H9 (cell line): ENCODE measurements around the gene PCDHGA2. TPM values are rescaled to one million over a fixed set of nuclear protein-coding genes. Genes with fewer than 3 reads are reported as not detected.

ENCODE experiments used
- DNase-seq: peaks from one replicate; pipeline ENCODE4 v3.0.0-alpha.2; 2017
- H2AFZ ChIP-seq: one replicate; pipeline ENCODE4 v1.6.1; 2013; ENCODE audit warnings: mild to moderate bottlenecking, low read length, control low read depth, moderate library complexity
- H2AK5ac ChIP-seq: 2 replicates; pipeline ENCODE4 v1.6.1; 2013; ENCODE audit warnings: low read length, control low read depth, mixed read lengths; ENCODE audit not compliant: insufficient read length
- H2BK120ac ChIP-seq: one replicate; pipeline ENCODE4 v1.6.1; 2013; ENCODE audit warnings: low read depth, mild to moderate bottlenecking, low read length, control low read depth, inconsistent platforms; ENCODE audit not compliant: poor library complexity, severe bottlenecking
- H2BK12ac ChIP-seq: 2 replicates; pipeline ENCODE4 v1.6.1; 2013; ENCODE audit warnings: low read length, control low read depth, mixed read lengths, low read depth; ENCODE audit not compliant: insufficient read length
- H2BK15ac ChIP-seq: 2 replicates; pipeline ENCODE4 v1.6.1; 2013; ENCODE audit warnings: low read depth, low read length, control low read depth
- H2BK20ac ChIP-seq: one replicate; pipeline ENCODE4 v1.6.1; 2013; ENCODE audit warnings: low read depth, mild to moderate bottlenecking, low read length, control low read depth, inconsistent platforms; ENCODE audit not compliant: poor library complexity, severe bottlenecking
- H2BK5ac ChIP-seq: 2 replicates; pipeline ENCODE4 v1.6.1; 2013; ENCODE audit warnings: low read length, control low read depth, mixed read lengths; ENCODE audit not compliant: insufficient read length
- H3K14ac ChIP-seq: 2 replicates; pipeline ENCODE4 v1.6.1; 2013; ENCODE audit warnings: low read length, control low read depth; ENCODE audit not compliant: insufficient read depth
- H3K18ac ChIP-seq: 2 replicates; pipeline ENCODE4 v1.6.1; 2013; ENCODE audit warnings: low read depth, mild to moderate bottlenecking, mixed read lengths, low read length, control low read depth; ENCODE audit not compliant: insufficient read length
- H3K23ac ChIP-seq: 2 replicates; pipeline ENCODE4 v1.6.1; 2013; ENCODE audit warnings: low read length, control low read depth, mixed read lengths, low read depth; ENCODE audit not compliant: insufficient read length
- H3K23me2 ChIP-seq: 2 replicates; pipeline ENCODE4 v1.6.1; 2013; ENCODE audit warnings: low read depth, mild to moderate bottlenecking, mixed read lengths, low read length, control low read depth; ENCODE audit not compliant: insufficient read length, poor library complexity, severe bottlenecking
- H3K27ac ChIP-seq: 2 replicates; pipeline ENCODE4 v1.5.1; 2013; ENCODE audit warnings: low read length, control low read depth, mixed read lengths, low read depth; ENCODE audit not compliant: insufficient read length
- H3K27me3 ChIP-seq: 2 replicates; pipeline ENCODE4 v1.6.1; 2013; ENCODE audit warnings: low read length, control low read depth, inconsistent platforms; ENCODE audit not compliant: insufficient read depth
- H3K4ac ChIP-seq: 2 replicates; pipeline ENCODE4 v1.6.1; 2013; ENCODE audit warnings: low read depth, mild to moderate bottlenecking, control low read depth, inconsistent platforms, low read length, moderate library complexity
- H3K4me1 ChIP-seq: 2 replicates; pipeline ENCODE4 v1.6.1; 2013; ENCODE audit warnings: low read length, control low read depth, inconsistent platforms; ENCODE audit not compliant: insufficient read depth
- H3K4me2 ChIP-seq: 2 replicates; pipeline ENCODE4 v1.6.1; 2013; ENCODE audit warnings: low read length, control low read depth, mixed read lengths; ENCODE audit not compliant: insufficient read length, insufficient read depth
- H3K56ac ChIP-seq: 2 replicates; pipeline ENCODE4 v1.6.1; 2013; ENCODE audit warnings: low read depth, mild to moderate bottlenecking, mixed read lengths, low read length, control low read depth; ENCODE audit not compliant: insufficient read length
- H3K79me1 ChIP-seq: 2 replicates; pipeline ENCODE4 v1.6.1; 2013; ENCODE audit warnings: low read depth, mild to moderate bottlenecking, moderate library complexity, low read length, control low read depth, inconsistent platforms; ENCODE audit not compliant: insufficient read depth, poor library complexity, severe bottlenecking
- H3K79me2 ChIP-seq: 2 replicates; pipeline ENCODE4 v1.6.1; 2013; ENCODE audit warnings: low read length, control low read depth, inconsistent platforms; ENCODE audit not compliant: insufficient read depth
- H3K9ac ChIP-seq: 2 replicates; pipeline ENCODE4 v1.6.1; 2013; ENCODE audit warnings: low read length, control low read depth, mixed read lengths; ENCODE audit not compliant: insufficient read length; ENCODE audit errors: extremely low read depth
- H3K9me3 ChIP-seq: one replicate; pipeline ENCODE4 v1.6.1; 2013; ENCODE audit warnings: low read depth, low read length, inconsistent platforms; ENCODE audit not compliant: control insufficient read depth
- H3T11ph ChIP-seq: one replicate; pipeline ENCODE4 v1.6.1; 2013; ENCODE audit warnings: mild to moderate bottlenecking, low read length, control low read depth, inconsistent platforms
- H4K20me1 ChIP-seq: one replicate; pipeline ENCODE4 v1.6.1; 2013; ENCODE audit not compliant: control insufficient read depth, insufficient read length, insufficient read depth
- H4K5ac ChIP-seq: 2 replicates; pipeline ENCODE4 v1.6.1; 2013; ENCODE audit warnings: low read depth, mild to moderate bottlenecking, mixed read lengths, low read length, control low read depth; ENCODE audit not compliant: insufficient read length
- H4K8ac ChIP-seq: replicated peaks from 2 replicates; pipeline ENCODE4 v1.6.1; 2013; ENCODE audit warnings: low read length, control low read depth, mixed read lengths, low read depth; ENCODE audit not compliant: insufficient read length
- H4K91ac ChIP-seq: 2 replicates; pipeline ENCODE4 v1.6.1; 2013; ENCODE audit warnings: low read depth, mild to moderate bottlenecking, moderate library complexity, mixed read lengths, low read length, control low read depth; ENCODE audit not compliant: insufficient read length
- H3K27ac Mint-ChIP-seq, 3 experiments: 2 replicates in 2 of 3; 3 replicates in 1 of 3; pipeline ENCODE4 v1.8.0; 2020 to 2021; ENCODE audit warnings: mixed read lengths in 3 of 3, mild to moderate bottlenecking in 1 of 3, moderate library complexity in 1 of 3
- H3K27me3 Mint-ChIP-seq: 2 replicates; pipeline ENCODE4 v1.8.0; 2021; ENCODE audit warnings: low read depth, mild to moderate bottlenecking, moderate library complexity, mixed read lengths
- H3K36me3 Mint-ChIP-seq, 3 experiments: 2 replicates in 2 of 3; 3 replicates in 1 of 3; pipeline ENCODE4 v1.8.0; 2020 to 2021; ENCODE audit warnings: low read depth in 3 of 3, mixed read lengths in 3 of 3; ENCODE audit not compliant: insufficient read depth in 1 of 3
- H3K4me1 Mint-ChIP-seq, 2 experiments: 2 replicates each; pipeline ENCODE4 v1.8.0; 2020; ENCODE audit warnings: mixed read lengths in 2 of 2
- H3K4me3 Mint-ChIP-seq, 2 experiments: 2 replicates in 1 of 2; 3 replicates in 1 of 2; pipeline ENCODE4 v1.8.0; 2020 to 2021; ENCODE audit warnings: mild to moderate bottlenecking in 2 of 2, mixed read lengths in 2 of 2, moderate library complexity in 1 of 2
- H3K9me3 Mint-ChIP-seq, 2 experiments: 2 replicates in 1 of 2; 3 replicates in 1 of 2; pipeline ENCODE4 v1.8.0; 2020; ENCODE audit warnings: mild to moderate bottlenecking in 2 of 2, mixed read lengths in 2 of 2, moderate library complexity in 1 of 2
- WGBS: extraction: QIAGEN DNeasy Blood & Tissue Kit; methylation state at CpG from one replicate; pipeline ENCODE4 v1.1.7; 2013; ENCODE audit warnings: missing lambda C conversion rate, low lambda C conversion rate, mixed read lengths; ENCODE audit not compliant: insufficient read length; ENCODE audit errors: extremely low coverage; 5-methylcytosine and 5-hydroxymethylcytosine counted together
- total RNA-seq: library from RNA; stranded (reverse); gene quantifications from 2 replicates; pipeline ENCODE4 v1.2.1, GENCODE V29; 2021
- TF ChIP-seq, protein P1 (sequence below): fragments of 200-600 bp; sonication (generic); conservative IDR thresholded peaks from 3 replicates; pipeline ENCODE4 v1.8.0; 2021; ENCODE audit warnings: antibody characterized with exemption, mild to moderate bottlenecking

The PCDHGA2 gene
- total RNA-seq, 1 experiment from 2014 or later, result 0.90 TPM

DNA sequence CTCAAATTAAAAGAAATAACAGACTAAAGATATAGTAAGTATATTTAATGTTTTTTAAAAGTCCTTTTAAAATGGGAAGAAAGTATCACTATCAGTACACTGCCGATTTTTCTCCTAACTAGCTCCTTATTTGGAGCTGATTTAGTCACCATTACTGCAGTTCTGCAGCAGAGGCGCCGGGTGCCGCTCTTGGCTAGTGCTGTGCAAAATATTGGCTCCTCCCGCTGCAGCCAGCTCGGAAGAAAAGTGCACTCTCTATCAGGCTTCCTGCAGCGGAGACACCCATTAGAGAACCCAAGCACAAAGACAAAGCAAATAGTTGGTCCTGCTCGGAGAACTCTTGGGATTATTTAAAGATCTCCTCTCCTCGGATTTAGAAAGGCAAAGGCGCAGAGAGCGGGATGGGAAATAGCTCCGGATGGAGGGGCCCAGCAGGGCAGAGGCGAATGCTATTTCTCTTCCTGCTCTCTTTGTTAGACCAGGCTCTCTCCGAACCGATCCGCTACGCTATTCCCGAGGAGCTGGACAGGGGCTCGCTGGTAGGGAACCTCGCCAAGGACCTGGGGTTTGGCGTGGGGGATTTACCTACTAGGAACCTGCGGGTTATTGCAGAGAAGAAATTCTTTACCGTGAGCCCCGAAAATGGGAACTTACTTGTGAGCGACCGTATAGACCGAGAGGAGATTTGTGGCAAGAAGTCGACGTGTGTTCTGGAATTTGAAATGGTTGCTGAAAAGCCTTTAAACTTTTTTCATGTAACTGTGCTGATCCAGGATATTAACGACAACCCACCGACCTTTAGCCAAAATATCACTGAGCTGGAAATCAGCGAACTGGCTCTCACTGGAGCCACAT, 31.7 kb downstream of the PCDHGA2 start, which contains the start of gene PCDHGB3:
Gene PCDHGB3 (plus strand): TSS at position 249 of the 855 bp plus-strand sequence. CDS start 153 bp downstream, at position 402.
- Mint-ChIP-seq H3K27ac (peak within 1 kb of the TSS in 1 of 3 experiments; percentile 34; a peak in 1 of 7 replicates), H3K27me3 (peaks cover 10% of the 10 kb centered on the region), H3K4me1 (no peaks in the 10 kb centered on the region), H3K9me3 (peaks cover 60 to 63% of the 10 kb centered on the region in 2 experiments), H3K36me3 (peaks cover 35 to 50% (median 47%) of the 10 kb centered on the region in 3 experiments), H3K4me3 (no peak within 1 kb of the TSS; a peak in 2 of 5 replicates)
- no peak within 1 kb of the TSS for H4K5ac ChIP-seq
- no peak within 1 kb of the TSS for H3K27ac ChIP-seq
- H3K56ac ChIP-seq, result no peak within 1 kb of the TSS
- no peak within 1 kb of the TSS for H2BK15ac ChIP-seq
- H2BK5ac ChIP-seq, result no peak within 1 kb of the TSS
- TF ChIP-seq, protein P1, sequence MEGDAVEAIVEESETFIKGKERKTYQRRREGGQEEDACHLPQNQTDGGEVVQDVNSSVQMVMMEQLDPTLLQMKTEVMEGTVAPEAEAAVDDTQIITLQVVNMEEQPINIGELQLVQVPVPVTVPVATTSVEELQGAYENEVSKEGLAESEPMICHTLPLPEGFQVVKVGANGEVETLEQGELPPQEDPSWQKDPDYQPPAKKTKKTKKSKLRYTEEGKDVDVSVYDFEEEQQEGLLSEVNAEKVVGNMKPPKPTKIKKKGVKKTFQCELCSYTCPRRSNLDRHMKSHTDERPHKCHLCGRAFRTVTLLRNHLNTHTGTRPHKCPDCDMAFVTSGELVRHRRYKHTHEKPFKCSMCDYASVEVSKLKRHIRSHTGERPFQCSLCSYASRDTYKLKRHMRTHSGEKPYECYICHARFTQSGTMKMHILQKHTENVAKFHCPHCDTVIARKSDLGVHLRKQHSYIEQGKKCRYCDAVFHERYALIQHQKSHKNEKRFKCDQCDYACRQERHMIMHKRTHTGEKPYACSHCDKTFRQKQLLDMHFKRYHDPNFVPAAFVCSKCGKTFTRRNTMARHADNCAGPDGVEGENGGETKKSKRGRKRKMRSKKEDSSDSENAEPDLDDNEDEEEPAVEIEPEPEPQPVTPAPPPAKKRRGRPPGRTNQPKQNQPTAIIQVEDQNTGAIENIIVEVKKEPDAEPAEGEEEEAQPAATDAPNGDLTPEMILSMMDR, result peak; percentile 44; the same call in 2 of the 3 replicates
- no peak within 1 kb of the TSS for H4K91ac ChIP-seq
- no peak within 1 kb of the TSS for H2BK12ac ChIP-seq
- no peak within 1 kb of the TSS for H3K9ac ChIP-seq
- no peak within 1 kb of the TSS for H3K14ac ChIP-seq
- DNase-seq, result peak; percentile 32
- no peaks in the 10 kb centered on the region for H3K79me2 ChIP-seq
- no peak within 1 kb of the TSS for H2BK20ac ChIP-seq
- H3K4ac ChIP-seq, result no peak within 1 kb of the TSS
- H3K4me2 ChIP-seq, result no peak within 1 kb of the TSS
- no peaks in the 10 kb centered on the region for H3K79me1 ChIP-seq
- no peak within 1 kb of the TSS for H4K8ac ChIP-seq
- WGBS, result no CpG with 5 or more reads among the region's 32 CpGs
- no peaks in the 10 kb centered on the region for H3K27me3 ChIP-seq
- H3T11ph ChIP-seq, result no peak within 1 kb of the TSS
- H3K9me3 ChIP-seq, result peaks cover 38% of the 10 kb centered on the region
- H2AFZ ChIP-seq, result no peak within 1 kb of the TSS
- no peak within 1 kb of the TSS for H3K23ac ChIP-seq
- no peaks in the 10 kb centered on the region for H3K4me1 ChIP-seq
- no peak within 1 kb of the TSS for H2AK5ac ChIP-seq
- H3K23me2 ChIP-seq, result no peaks in the 10 kb centered on the region
- no peak within 1 kb of the TSS for H2BK120ac ChIP-seq
- no peaks in the 10 kb centered on the region for H4K20me1 ChIP-seq
- no peak within 1 kb of the TSS for H3K18ac ChIP-seq
